Osteoblast (primary cell): ENCODE data around the gene GARS1. TPM values are rescaled to one million over a fixed set of nuclear protein-coding genes. Genes with fewer than 3 reads are reported as not detected.

Experiments used
- DNase-seq: peaks from one replicate; pipeline ENCODE4 v3.0.0; 2011; ENCODE audit warnings: low spot score, mixed read lengths; ENCODE audit not compliant: insufficient read length; ENCODE audit errors: missing footprints
- H2AFZ ChIP-seq: 2 replicates; pipeline ENCODE4 v1.6.0; 2011; ENCODE audit warnings: mild to moderate bottlenecking, low read length
- H3K27ac ChIP-seq: 2 replicates; pipeline ENCODE4 v1.5.1; 2011; ENCODE audit warnings: mild to moderate bottlenecking, low read depth, low read length, moderate library complexity
- H3K27me3 ChIP-seq: 2 replicates; pipeline ENCODE4 v1.6.0; 2012; ENCODE audit warnings: mild to moderate bottlenecking, control low read depth, inconsistent platforms, low read length, moderate library complexity; ENCODE audit not compliant: insufficient read depth
- H3K36me3 ChIP-seq: 2 replicates; pipeline ENCODE4 v1.5.1; 2011; ENCODE audit warnings: mild to moderate bottlenecking, low read length, control low read depth, moderate library complexity; ENCODE audit not compliant: insufficient read depth
- H3K4me1 ChIP-seq: 2 replicates; pipeline ENCODE4 v1.5.1; 2011; ENCODE audit warnings: mild to moderate bottlenecking, low read length, control low read depth, moderate library complexity; ENCODE audit not compliant: insufficient read depth
- H3K4me2 ChIP-seq: 2 replicates; pipeline ENCODE4 v1.6.0; 2011; ENCODE audit warnings: mild to moderate bottlenecking, low read length; ENCODE audit not compliant: insufficient read depth
- H3K4me3 ChIP-seq: fragments of 200-600 bp; sonication (generic); 3 replicates; pipeline ENCODE4 v1.5.1; 2012; ENCODE audit warnings: mild to moderate bottlenecking, low read length, inconsistent platforms; ENCODE audit not compliant: insufficient read depth
- H3K79me2 ChIP-seq: 2 replicates; pipeline ENCODE4 v1.6.0; 2012; ENCODE audit warnings: mild to moderate bottlenecking, low read length, control low read depth, inconsistent platforms; ENCODE audit not compliant: insufficient read depth
- H3K9me3 ChIP-seq: 2 replicates; pipeline ENCODE4 v1.5.1; 2011; ENCODE audit warnings: low read depth, low read length, control low read depth
- H4K20me1 ChIP-seq: 2 replicates; pipeline ENCODE4 v1.6.0; 2012; ENCODE audit warnings: mild to moderate bottlenecking, low read length, control low read depth; ENCODE audit not compliant: insufficient read depth
- CTCF ChIP-seq: IDR thresholded peaks from 2 replicates; pipeline ENCODE4 v1.5.1; 2011; ENCODE audit warnings: mild to moderate bottlenecking, low read depth, low read length, moderate library complexity; ENCODE audit errors: extremely low read depth
- total RNA-seq: library from RNA; depleted of rRNA; stranded (reverse); fragments of >200 nt; gene quantifications from 2 replicates; pipeline ENCODE4 v1.2.3, GENCODE V29; 2012

GARS1 gene
- total RNA-seq, 1 donor: 526 TPM

- Histone ChIP-seq H3K27ac (no peak overlapping the region), H3K4me2 (no peak overlapping the region), H3K36me3 (no peaks in the 10 kb centered on the region), H3K27me3 (peaks cover 3% of the 10 kb centered on the region), H3K9me3 (no peaks in the 10 kb centered on the region), H3K4me3 (no peak overlapping the region), H3K4me1 (no peaks in the 10 kb centered on the region), H3K79me2 (no peaks in the 10 kb centered on the region), H2AFZ (no peak overlapping the region), H4K20me1 (no peaks in the 10 kb centered on the region)
- DNase-seq: no peak
- no peak for TF ChIP-seq CTCF
Observed at GRCh38 chr7:30662431-30662939, 67.8 kb downstream of the GARS1 start.

GRCh38 chr7:30663414-30663813 is 68.7 kb downstream of the GARS1 start:
- no peak overlapping the region for H3K27ac ChIP-seq
- no peak overlapping the region for H2AFZ ChIP-seq
- H3K4me3 ChIP-seq: no peak overlapping the region
- no peak overlapping the region for H3K4me2 ChIP-seq
- no peaks in the 10 kb centered on the region for H3K36me3 ChIP-seq
- H3K79me2 ChIP-seq: no peaks in the 10 kb centered on the region
- H3K4me1 ChIP-seq: no peaks in the 10 kb centered on the region
- H3K9me3 ChIP-seq: no peaks in the 10 kb centered on the region
- DNase-seq: no peak
- H4K20me1 ChIP-seq: no peaks in the 10 kb centered on the region
- H3K27me3 ChIP-seq: peaks cover 3% of the 10 kb centered on the region
- TF ChIP-seq CTCF: no peak

GRCh38 chr7:30664184-30664885 is 69.7 kb downstream of the GARS1 start:
- no peak overlapping the region for H3K27ac ChIP-seq
- no peaks in the 10 kb centered on the region for H3K79me2 ChIP-seq
- H4K20me1 ChIP-seq: no peaks in the 10 kb centered on the region
- peaks cover 3% of the 10 kb centered on the region for H3K27me3 ChIP-seq
- DNase-seq: no peak
- H3K36me3 ChIP-seq: no peaks in the 10 kb centered on the region
- H2AFZ ChIP-seq: no peak overlapping the region
- no peak overlapping the region for H3K4me2 ChIP-seq
- no peaks in the 10 kb centered on the region for H3K9me3 ChIP-seq
- H3K4me1 ChIP-seq: no peaks in the 10 kb centered on the region
- no peak overlapping the region for H3K4me3 ChIP-seq
- TF ChIP-seq CTCF: no peak

GRCh38 chr7:30665043-30665442 is 70.4 kb downstream of the GARS1 start:
- Histone ChIP-seq H4K20me1 (no peaks in the 10 kb centered on the region), H3K4me2 (no peak overlapping the region), H3K27ac (no peak overlapping the region), H3K4me1 (no peaks in the 10 kb centered on the region), H3K4me3 (no peak overlapping the region), H3K27me3 (no peaks in the 10 kb centered on the region), H2AFZ (no peak overlapping the region), H3K79me2 (no peaks in the 10 kb centered on the region), H3K36me3 (no peaks in the 10 kb centered on the region), H3K9me3 (no peaks in the 10 kb centered on the region)
- no peak for DNase-seq
- TF ChIP-seq CTCF: no peak
